GM20000 (cell line): ENCODE results near the gene RAB27A.
A peak's percentile ranks its signal among the peaks of the same experiment; 100 is the strongest.

ENCODE experiments used
- DNase-seq: peaks from one replicate; pipeline ENCODE4 v3.0.0; 2012; ENCODE audit warnings: low spot score
- TF ChIP-seq, protein P1 (sequence below): IDR thresholded peaks from 2 replicates; pipeline ENCODE4 v1.5.1; 2012; ENCODE audit warnings: mild to moderate bottlenecking, control low read depth; ENCODE audit errors: extremely low read depth, missing control alignments

Gene RAB27A

GRCh38 chr15:55279746-55280351 is 9.8 kb downstream of the RAB27A start:
- peak; percentile 58 for DNase-seq
- TF ChIP-seq, protein P1, sequence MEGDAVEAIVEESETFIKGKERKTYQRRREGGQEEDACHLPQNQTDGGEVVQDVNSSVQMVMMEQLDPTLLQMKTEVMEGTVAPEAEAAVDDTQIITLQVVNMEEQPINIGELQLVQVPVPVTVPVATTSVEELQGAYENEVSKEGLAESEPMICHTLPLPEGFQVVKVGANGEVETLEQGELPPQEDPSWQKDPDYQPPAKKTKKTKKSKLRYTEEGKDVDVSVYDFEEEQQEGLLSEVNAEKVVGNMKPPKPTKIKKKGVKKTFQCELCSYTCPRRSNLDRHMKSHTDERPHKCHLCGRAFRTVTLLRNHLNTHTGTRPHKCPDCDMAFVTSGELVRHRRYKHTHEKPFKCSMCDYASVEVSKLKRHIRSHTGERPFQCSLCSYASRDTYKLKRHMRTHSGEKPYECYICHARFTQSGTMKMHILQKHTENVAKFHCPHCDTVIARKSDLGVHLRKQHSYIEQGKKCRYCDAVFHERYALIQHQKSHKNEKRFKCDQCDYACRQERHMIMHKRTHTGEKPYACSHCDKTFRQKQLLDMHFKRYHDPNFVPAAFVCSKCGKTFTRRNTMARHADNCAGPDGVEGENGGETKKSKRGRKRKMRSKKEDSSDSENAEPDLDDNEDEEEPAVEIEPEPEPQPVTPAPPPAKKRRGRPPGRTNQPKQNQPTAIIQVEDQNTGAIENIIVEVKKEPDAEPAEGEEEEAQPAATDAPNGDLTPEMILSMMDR, result no peak

GRCh38 chr15:55279100-55279745 is 10.4 kb downstream of the RAB27A start:
- TF ChIP-seq, protein P1, result no peak
- no peak for DNase-seq

DNA sequence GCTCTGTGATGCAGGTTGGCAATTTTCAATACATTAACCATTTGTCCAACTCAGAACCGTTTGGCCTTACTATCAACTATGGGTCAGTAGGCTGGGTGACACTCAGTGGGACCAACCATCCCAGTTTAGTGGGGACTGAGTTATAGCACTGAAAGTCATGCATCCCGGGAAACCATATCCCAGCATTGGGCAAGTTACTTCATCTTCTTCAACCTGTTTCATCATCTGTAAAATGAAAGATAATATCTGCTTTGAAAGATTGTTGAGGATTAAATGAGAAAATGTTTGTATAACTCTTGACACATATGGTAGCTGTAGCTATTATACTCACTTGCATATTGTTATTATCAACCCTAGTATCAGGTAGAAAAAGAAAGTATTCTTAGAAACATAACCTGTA is 11.9 kb downstream of the RAB27A start:
- TF ChIP-seq, protein P1, result no peak
- no peak for DNase-seq

DNA sequence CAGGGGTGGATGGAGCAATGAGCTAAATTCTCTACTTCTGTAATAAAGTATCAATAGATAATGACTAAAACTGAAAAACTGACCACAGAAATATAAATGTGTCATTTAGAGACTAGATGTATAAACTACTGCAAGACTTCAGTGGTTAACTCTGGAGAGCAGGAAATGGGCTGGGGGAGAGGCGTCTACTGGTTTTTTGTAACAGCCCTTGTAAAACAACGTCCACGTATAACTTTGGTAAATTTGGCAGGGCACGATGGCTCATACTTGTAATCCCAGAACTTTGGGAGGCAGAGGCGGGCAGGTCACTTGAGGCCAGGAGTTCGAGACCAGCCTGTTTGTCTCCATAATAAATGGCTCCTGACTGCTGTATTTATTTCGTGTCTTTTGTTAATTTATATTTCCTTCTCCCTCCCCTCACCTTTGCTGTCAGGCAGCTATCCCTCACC is 12.5 kb downstream of the RAB27A start:
- TF ChIP-seq, protein P1, result no peak

DNA sequence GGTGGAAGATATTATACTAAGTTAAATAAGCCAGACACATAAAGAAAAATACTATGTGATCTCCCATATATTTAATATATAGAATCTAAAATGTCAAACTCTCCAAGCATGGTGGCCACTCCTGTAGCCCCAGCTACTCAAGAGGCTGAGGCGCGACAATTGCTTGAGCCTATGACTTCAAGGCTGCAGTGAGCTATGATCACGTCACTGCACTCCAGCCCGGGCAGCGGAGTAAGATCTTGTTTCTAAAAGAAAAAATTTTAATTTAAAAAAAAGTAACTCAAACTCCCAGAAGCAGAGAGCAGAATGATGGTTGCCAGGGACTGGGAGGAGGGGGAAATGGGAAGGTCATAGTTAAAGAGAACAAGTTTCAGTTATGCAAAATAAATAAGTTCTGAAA is 13.3 kb downstream of the RAB27A start:
- TF ChIP-seq, protein P1, result no peak
- no peak for DNase-seq

More for the DNA sequence above, 12.5 kb downstream of the RAB27A start:
- peak; percentile 69 for DNase-seq

GRCh38 chr15:55270291-55270690 is 19.3 kb downstream of the RAB27A start:
- TF ChIP-seq, protein P1, result no peak

GRCh38 chr15:55268176-55268695 is 21.4 kb downstream of the RAB27A start:
- TF ChIP-seq, protein P1, result no peak
- no peak for DNase-seq

More at GRCh38 chr15:55270291-55270690, 19.3 kb downstream of the RAB27A start:
- no peak for DNase-seq
